Cortex of kidney (tissue), 1 donor: Measurements from ENCODE around the gene GJA4.
"Not testable (repeated sequence)": the region's sequence is repeated elsewhere in the genome, so short reads cannot be mapped to it uniquely, and the experiment has no call there.

Experiments used
- DNase-seq: peaks from one replicate; lab custom pipeline; 2025; lab: John Stamatoyannopoulos, UW

GJA4 gene

DNA sequence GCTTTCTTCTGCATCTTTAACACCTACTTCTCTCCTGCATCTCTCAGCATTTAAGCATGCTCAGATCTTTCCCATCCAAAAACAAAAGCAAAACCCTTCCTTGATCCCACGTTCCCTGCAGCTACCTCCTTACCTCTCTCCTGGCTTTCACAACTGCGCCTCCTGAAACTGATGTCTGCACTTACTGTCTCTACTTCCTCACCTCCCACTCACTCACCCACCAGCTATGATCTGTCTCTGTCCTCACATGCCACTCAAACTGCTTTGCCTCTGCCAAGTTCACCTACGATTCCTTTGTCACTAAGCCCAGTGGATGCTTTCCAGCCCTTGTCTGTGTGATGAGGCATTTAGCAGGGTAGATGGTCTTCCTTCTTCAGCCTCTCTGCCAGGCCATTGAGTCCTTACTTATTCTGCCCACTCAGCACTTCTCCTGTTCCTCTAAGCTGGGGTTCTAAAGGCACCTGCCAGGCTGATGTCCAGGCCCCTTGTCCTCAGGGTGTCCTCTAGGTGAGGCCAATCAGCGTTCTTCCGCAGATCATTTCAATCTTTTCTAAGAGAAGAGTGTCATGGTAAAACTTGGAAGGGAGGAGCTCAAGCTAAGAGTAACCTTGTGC is 21.8 kb upstream of the GJA4 start:
- DNase-seq = no peak

DNA sequence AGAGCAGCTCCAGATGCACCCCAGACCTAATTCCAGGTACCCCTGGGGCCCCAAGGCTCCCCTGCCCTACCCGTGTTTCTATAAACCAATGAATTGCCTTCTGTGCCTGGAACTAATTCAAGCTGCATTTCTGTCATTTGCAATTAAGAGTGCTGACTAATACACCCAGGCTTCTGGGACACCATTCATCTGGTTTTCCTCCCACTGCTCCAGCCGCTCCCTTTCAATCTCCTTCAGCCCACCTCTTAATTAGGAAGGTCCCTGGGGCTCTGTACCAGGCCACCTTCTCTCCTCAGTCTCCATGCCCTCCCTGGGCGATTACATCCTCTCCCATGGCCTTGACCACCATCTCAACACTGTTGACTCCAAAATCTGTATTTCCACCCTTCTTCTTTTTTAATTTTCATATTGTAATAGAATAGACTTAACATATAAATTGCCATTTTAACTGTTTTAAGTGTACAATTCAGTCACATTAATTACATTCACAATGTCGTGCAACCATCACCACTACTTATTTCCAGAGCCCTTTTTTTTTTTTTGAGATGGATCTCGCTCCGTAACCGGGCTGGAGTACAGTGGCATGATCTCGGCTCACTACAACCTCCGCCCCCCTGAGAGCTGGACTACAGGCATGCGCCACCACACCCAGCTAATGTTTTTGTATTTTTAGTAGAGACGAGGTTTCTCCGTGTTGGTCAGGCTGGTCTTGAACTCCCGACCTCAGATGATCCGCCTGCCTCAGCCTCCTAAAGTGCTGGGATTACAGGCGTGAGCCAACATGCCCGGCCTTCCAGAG is 21.0 kb upstream of the GJA4 start:
- DNase-seq = no peak

DNA sequence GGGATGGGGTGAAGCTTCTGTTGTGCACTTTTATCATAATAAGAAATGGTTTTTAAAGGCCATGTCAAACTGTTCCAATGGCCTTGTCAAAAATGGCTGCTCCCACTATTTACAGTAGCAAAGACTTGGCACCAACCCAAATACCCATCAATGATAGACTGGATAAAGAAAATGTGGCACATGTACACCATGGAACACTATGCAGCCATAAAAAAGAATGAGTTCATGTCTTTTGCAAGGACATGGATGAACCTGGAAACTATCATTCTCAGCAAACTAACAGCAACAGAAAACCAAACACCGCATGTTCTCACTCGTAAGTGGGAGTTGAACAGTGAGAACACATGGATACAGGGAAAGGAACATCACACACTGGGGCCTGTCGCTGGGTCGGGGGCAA is 19.7 kb upstream of the GJA4 start:
- not testable (repeated sequence) for DNase-seq

GRCh38 chr1:34774957-34775356 is 17.8 kb upstream of the GJA4 start:
- DNase-seq = no peak

GRCh38 chr1:34776911-34777310 is 15.9 kb upstream of the GJA4 start:
- no peak for DNase-seq

- DNase-seq = no peak
These were observed 15.1 kb upstream of the GJA4 start for GRCh38 chr1:34777519-34778321.

- DNase-seq = no peak
These were observed 14.4 kb upstream of the GJA4 start for GRCh38 chr1:34778381-34778780.

GRCh38 chr1:34779005-34779404 is 13.8 kb upstream of the GJA4 start:
- DNase-seq = no peak

GRCh38 chr1:34779526-34779925 is 13.3 kb upstream of the GJA4 start:
- DNase-seq = no peak

DNA sequence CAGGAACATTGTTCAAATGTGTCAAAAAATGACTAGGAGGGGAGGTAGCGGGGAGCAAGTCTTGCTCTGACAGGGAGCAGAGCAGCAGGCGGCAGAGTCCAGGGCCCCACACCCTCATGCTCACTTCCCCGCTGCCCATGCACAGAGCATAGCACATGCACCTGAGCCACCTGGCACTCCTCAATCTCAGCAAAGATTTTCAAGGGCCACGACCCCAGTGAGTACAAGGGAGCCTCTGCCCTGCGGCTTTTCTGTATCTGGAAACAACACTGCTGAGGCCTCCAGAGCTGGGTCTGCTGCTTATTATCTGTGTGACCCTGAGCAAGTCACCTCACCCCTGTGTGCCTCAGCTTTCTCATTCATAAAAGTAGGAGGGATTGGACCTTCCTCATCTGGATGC is 12.8 kb upstream of the GJA4 start:
- no peak for DNase-seq

DNA sequence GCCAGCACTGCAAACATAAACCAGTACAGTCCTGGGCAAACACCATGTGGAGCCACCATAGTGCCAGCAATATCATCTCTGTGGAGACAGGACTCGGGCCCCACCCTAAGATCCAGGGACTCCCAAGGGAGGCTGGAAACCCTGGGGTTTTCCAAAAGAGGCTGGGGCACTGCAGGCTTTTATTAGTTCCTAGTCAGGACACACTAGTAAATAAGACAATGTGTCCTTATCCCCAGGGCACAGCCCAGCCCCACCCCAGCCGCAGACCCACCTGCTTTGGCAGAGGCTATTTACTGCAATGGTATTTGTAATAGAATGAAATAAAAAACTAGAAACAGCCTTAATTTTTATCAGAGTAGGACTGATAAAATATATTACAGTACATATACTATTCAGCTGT is 12.3 kb upstream of the GJA4 start:
- no peak for DNase-seq

DNA sequence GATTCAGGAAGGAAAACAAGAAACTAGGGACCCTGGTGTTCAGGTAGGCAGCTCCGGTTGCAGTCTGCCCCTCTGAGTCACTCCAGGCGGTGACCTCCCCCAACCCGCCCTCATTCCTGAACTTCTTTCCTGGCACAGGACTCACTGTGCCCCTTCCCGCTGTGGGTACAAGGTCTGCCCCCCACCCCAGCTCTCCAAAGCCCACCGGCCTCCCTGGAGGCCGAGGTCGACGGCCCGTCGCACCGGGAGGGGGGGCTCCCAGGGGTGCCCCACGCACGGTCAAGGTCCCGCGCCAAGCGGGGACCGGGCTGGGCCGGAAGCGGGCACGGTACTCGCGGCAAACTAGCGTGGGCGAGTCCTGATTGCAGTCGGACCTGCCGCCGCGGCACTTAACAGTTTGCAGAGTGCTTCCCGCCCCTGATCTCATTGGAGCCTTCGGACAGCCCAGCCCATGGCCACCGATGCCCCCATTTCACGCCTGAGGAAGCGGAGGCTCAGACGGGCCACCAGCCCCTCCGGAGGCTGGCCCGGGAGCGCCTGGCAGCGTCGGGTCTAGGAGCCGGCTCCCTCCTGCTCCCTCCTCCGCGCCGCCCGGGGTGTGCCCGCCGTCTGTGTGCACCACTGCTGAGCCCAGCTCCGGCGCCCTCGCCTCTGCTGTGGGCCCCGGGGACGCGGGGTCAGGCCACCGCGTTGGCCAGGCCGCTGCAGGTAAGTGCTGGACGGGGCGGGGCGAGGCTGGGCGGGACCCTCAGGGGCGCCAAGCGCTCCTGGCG is 11.5 kb upstream of the GJA4 start, which contains the start of gene GJB3:
GJB3 (plus strand) TSS at position 144 of the 773 bp plus-strand sequence. CDS start 3,549 bp downstream, outside the sequence.
- no peak for DNase-seq

DNA sequence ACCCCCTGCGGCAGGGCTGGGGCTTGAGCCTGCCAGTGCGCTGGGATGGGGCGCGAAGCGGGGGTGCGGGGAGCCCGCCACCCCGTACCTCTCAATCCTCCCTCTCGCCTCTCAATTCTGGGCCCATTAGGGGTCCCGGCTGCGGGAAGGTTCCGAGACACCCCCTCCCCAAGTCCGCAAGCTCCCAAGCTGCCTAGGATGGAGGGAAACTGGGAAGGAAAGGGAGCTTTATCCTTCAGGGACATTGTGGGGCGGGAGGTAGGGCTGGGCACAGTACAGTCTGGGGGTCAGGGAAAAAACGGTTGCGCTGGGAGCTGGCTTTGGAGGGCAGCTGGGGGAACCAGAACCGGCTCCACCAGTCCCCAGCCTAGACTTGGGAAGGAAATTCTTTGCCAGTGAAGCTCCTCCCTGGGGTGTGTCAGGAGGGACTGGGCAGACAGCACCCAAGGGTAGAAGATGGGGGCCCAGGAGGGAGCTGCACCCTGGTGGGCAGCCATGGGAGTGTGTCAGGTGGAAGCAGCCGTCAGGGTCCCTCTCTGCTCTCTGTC is 10.9 kb upstream of the GJA4 start:
- DNase-seq = no peak

DNA sequence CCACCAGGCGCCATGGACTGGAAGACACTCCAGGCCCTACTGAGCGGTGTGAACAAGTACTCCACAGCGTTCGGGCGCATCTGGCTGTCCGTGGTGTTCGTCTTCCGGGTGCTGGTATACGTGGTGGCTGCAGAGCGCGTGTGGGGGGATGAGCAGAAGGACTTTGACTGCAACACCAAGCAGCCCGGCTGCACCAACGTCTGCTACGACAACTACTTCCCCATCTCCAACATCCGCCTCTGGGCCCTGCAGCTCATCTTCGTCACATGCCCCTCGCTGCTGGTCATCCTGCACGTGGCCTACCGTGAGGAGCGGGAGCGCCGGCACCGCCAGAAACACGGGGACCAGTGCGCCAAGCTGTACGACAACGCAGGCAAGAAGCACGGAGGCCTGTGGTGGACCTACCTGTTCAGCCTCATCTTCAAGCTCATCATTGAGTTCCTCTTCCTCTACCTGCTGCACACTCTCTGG is 8.0 kb upstream of the GJA4 start:
- no peak for DNase-seq

DNA sequence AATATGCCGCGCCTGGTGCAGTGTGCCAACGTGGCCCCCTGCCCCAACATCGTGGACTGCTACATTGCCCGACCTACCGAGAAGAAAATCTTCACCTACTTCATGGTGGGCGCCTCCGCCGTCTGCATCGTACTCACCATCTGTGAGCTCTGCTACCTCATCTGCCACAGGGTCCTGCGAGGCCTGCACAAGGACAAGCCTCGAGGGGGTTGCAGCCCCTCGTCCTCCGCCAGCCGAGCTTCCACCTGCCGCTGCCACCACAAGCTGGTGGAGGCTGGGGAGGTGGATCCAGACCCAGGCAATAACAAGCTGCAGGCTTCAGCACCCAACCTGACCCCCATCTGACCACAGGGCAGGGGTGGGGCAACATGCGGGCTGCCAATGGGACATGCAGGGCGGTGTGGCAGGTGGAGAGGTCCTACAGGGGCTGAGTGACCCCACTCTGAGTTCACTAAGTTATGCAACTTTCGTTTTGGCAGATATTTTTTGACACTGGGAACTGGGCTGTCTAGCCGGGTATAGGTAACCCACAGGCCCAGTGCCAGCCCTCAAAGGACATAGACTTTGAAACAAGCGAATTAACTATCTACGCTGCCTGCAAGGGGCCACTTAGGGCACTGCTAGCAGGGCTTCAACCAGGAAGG is 7.4 kb upstream of the GJA4 start:
- no peak for DNase-seq

DNA sequence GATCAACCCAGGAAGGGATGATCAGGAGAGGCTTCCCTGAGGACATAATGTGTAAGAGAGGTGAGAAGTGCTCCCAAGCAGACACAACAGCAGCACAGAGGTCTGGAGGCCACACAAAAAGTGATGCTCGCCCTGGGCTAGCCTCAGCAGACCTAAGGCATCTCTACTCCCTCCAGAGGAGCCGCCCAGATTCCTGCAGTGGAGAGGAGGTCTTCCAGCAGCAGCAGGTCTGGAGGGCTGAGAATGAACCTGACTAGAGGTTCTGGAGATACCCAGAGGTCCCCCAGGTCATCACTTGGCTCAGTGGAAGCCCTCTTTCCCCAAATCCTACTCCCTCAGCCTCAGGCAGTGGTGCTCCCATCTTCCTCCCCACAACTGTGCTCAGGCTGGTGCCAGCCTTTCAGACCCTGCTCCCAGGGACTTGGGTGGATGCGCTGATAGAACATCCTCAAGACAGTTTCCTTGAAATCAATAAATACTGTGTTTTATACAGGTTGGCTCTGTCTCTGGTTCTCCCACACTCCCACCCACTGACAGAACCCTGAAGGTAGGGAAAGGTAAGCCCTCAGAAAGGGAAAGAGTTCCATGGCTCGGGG is 6.8 kb upstream of the GJA4 start:
- no peak for DNase-seq

DNA sequence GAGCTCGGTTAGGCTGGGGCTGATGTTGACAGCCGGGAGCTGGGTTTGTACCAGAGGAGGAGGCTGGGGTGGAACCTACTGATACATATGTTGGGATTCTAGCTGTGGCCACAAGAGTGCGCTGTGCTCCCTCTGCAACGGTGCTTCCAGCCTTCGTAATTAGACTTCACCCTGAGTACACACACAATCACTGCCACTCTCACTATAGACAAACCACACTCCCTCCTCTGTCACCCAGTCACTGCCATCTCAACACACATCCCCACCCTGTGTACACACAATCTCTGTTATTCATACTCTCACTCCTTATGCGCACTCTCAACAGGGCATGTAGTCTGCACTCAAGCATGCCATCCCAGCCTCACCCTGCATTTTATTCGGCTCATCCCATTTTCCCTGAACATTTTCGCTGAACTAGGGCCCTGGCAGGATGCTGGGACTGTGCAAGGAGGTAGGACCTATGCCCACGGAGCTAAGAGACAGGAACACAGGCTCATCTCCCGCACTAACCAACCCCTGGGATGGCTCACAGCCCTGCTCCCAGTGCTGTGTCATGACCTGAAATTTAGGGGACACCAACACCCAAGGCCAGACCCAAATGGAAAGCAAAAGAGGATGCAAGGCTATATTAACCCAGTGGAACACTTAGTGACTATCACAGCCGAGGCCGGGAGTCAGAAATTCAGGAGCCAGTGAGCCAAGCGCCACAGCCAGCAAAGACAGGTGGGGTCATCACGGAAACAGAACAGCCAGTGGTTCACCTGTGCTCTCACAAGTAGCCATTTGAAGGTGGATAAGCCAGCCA is 6.1 kb upstream of the GJA4 start:
- DNase-seq = no peak

DNA sequence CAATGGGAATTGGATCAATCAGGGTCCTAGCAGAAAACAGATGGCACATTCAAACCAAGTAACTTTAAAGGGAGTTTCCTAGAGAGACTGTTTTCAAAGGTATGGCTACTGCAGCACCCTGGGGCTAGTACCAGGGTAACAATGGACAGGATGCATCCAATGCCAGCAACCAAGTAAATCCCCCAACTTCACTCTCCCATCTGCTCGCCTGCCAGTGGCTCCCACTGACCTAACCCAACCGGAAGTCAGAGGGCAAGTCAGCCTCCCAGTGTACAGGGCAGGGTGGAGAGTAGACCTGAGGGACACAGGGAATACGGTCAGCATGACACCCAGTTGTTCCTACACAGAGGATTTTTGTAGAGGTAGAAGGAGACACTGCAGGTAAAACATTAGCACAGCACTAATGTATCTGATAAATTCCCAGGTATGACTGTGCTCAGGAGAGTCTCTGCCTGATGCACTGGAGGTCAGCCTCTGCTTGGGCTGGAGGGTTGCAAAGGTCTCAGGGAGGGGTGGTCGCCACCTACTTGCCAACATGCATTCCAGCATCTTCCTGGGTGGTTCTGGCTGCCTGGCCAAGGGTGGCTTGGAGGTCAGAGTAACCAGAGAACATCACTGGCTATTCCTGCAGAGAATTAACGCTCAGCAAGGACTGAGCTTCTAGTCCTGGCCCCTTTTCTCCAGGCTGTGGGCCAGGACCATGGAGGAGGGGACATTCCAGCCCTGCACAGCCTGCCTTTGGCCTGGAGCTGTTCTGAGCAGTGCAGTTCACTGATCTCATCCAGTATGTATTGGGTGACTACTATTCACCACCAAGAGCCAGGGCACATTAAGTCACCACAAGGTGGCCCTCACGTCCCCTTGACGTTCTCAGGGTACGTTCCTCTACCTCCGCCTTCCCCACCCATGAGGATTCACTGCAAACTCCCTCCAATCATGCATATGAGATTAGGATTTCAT is 5.1 kb upstream of the GJA4 start:
- DNase-seq = no peak

DNA sequence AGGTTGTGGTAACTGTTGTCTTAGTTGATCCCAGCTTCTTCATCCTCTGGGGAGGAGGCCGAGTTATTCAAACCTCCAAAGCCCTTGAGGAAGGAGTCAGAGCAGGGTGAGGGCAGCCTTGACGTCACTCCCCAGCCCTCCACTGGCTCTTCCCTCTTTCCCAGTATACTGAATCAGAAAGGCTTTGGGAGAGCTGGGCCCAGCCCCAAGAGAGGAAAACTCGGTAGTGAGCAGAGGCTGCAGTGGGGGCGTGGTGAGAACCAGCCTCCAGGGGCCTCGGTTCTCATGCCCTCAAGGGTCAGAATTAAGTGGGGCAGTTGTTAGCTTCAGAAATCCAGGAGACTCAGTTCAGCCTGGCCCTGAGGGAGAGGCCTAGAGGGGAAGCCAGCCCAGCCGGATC is 1.8 kb upstream of the GJA4 start:
- DNase-seq = no peak
